SK-N-SH (cell line): Measurements from ENCODE around the gene SIX2. TPM values are rescaled to one million over a fixed set of nuclear protein-coding genes. Genes with fewer than 3 reads are reported as not detected.

ENCODE experiments used
- CTCF ChIA-PET: fragments of 300-600, 350-600 bp; formaldehyde crosslinking; extraction: SDS; loops from one replicate; lab custom pipeline; 2021; lab: Yijun Ruan, JAX
- POLR2A ChIA-PET: fragments of 350-600 bp; sonication (Branson Sonifier 250); formaldehyde crosslinking; extraction: SDS; loops from one replicate; lab custom pipeline; 2020; ENCODE audit warnings: antibody characterized with exemption, inconsistent platforms; lab: Yijun Ruan, JAX
- DNase-seq: peaks from one replicate; pipeline ENCODE4 v3.0.0; 2012
- H2AFZ ChIP-seq: fragments of 200-600 bp; sonication (generic); 2 replicates; pipeline ENCODE4 v1.8.1; 2016; ENCODE audit warnings: antibody characterized with exemption, mild to moderate bottlenecking, low read depth
- H3F3A ChIP-seq: fragments of 200-600 bp; sonication (generic); replicated peaks from 2 replicates; pipeline ENCODE3; 2016; ENCODE audit warnings: antibody characterized with exemption, mild to moderate bottlenecking; ENCODE audit not compliant: insufficient read depth
- H3K27ac ChIP-seq, 2 experiments: fragments of 200-500 bp in 1 of 2; fragments of 200-600 bp in 1 of 2; sonication (Bioruptor generic) in 1 of 2; sonication (generic), shearing (Covaris generic) in 1 of 2; 2 replicates each; pipeline versions ENCODE4 v1.5.1 to v1.6.1; 2014 to 2016; ENCODE audit warnings: low read depth in 2 of 2, inconsistent platforms in 1 of 2, low read length in 1 of 2, mild to moderate bottlenecking in 1 of 2, mixed read lengths in 1 of 2
- H3K27me3 ChIP-seq: fragments of 200-600 bp; sonication (generic), shearing (Covaris generic); 2 replicates; pipeline ENCODE4 v1.6.1; 2016; ENCODE audit warnings: mixed run types; ENCODE audit not compliant: insufficient read depth
- H3K36me3 ChIP-seq, 2 experiments: fragments of 200-500 bp in 1 of 2; fragments of 200-600 bp in 1 of 2; sonication (Bioruptor generic) in 1 of 2; sonication (generic) in 1 of 2; replicated peaks in 1 of 2; 2 replicates each; pipeline versions ENCODE3 to v1.5.1; 2014 to 2016; ENCODE audit warnings: low read length in 1 of 2, mild to moderate bottlenecking in 1 of 2; ENCODE audit not compliant: insufficient read depth in 2 of 2, control insufficient read depth in 1 of 2
- H3K4me1 ChIP-seq, 2 experiments: fragments of 200-500 bp in 1 of 2; fragments of 200-600 bp in 1 of 2; sonication (Bioruptor generic) in 1 of 2; sonication (generic), shearing (Covaris generic) in 1 of 2; 2 replicates each; pipeline versions ENCODE4 v1.5.1 to v1.6.1; 2014 to 2016; ENCODE audit warnings: low read depth in 1 of 2, low read length in 1 of 2, mixed run types in 1 of 2; ENCODE audit not compliant: insufficient read depth in 2 of 2, control insufficient read depth in 1 of 2
- H3K4me2 ChIP-seq: fragments of 200-600 bp; sonication (generic), shearing (Covaris generic); 2 replicates; pipeline ENCODE4 v1.6.1; 2017; ENCODE audit warnings: mixed run types
- H3K4me3 ChIP-seq, 2 experiments: fragments of 200-500 bp in 1 of 2; fragments of 200-600 bp in 1 of 2; sonication (Bioruptor generic) in 1 of 2; sonication (generic), shearing (Covaris generic) in 1 of 2; 2 replicates each; pipeline versions ENCODE4 v1.5.1 to v1.8.1; 2014 to 2016; ENCODE audit warnings: low read depth in 2 of 2, inconsistent platforms in 1 of 2, low read length in 1 of 2, mild to moderate bottlenecking in 1 of 2, mixed read lengths in 1 of 2, moderate library complexity in 1 of 2
- H3K79me2 ChIP-seq: fragments of 200-600 bp; sonication (generic); 2 replicates; pipeline ENCODE4 v1.8.1; 2017; ENCODE audit warnings: mild to moderate bottlenecking; ENCODE audit not compliant: insufficient read depth
- H3K9ac ChIP-seq: fragments of 200-600 bp; sonication (generic); 2 replicates; pipeline ENCODE4 v1.6.1; 2017; ENCODE audit warnings: mixed run types
- H3K9me2 ChIP-seq: fragments of 200-600 bp; sonication (generic); 2 replicates; pipeline ENCODE4 v1.6.1; 2017; ENCODE audit warnings: mixed run types
- H3K9me3 ChIP-seq: fragments of 200-600 bp; sonication (generic); 2 replicates; pipeline ENCODE4 v1.6.1; 2017; ENCODE audit warnings: mixed run types, mild to moderate bottlenecking, moderate library complexity
- H4K20me1 ChIP-seq: fragments of 200-600 bp; sonication (generic); 2 replicates; pipeline ENCODE4 v1.6.1; 2017; ENCODE audit warnings: mild to moderate bottlenecking, mixed run types; ENCODE audit not compliant: insufficient read depth
- CHD2 ChIP-seq: fragments of 150-350 bp; IDR thresholded peaks from 2 replicates; pipeline ENCODE4 v1.6.1; 2018; ENCODE audit warnings: low read length; ENCODE audit not compliant: partially characterized antibody
- CTCF ChIP-seq: fragments of 200-600 bp; sonication (generic); IDR thresholded peaks from 2 replicates; pipeline ENCODE4 v1.6.1; 2017; ENCODE audit warnings: antibody characterized with exemption, mild to moderate bottlenecking, moderate library complexity
- EP300 ChIP-seq, 2 experiments: IDR thresholded peaks; 2 replicates each; pipeline versions ENCODE4 v1.4.0 to v1.6.1; 2012; ENCODE audit warnings: borderline replicate concordance in 1 of 2, low read depth in 1 of 2, low read length in 1 of 2
- FOXJ3 ChIP-seq: sonication (generic); formaldehyde crosslinking; IDR thresholded peaks from 2 replicates; pipeline ENCODE4 v1.5.1; 2020; ENCODE audit warnings: mild to moderate bottlenecking, missing genetic modification reagents
- FOXM1 ChIP-seq: IDR thresholded peaks from 2 replicates; pipeline ENCODE4 v1.4.0; 2012; ENCODE audit warnings: low read depth, mild to moderate bottlenecking
- JUND ChIP-seq: IDR thresholded peaks from 2 replicates; pipeline ENCODE4 v1.4.0; 2012
- MEF2A ChIP-seq: IDR thresholded peaks from 2 replicates; pipeline ENCODE4 v1.4.0; 2012; ENCODE audit warnings: low read depth, borderline replicate concordance
- MXI1 ChIP-seq: IDR thresholded peaks from 2 replicates; pipeline ENCODE4 v1.6.1; 2012; ENCODE audit warnings: mild to moderate bottlenecking, low read depth, low read length, improper control_type of control experiment
- NRF1 ChIP-seq: IDR thresholded peaks from 2 replicates; pipeline ENCODE4 v1.6.1; 2012; ENCODE audit warnings: low read depth, mild to moderate bottlenecking, low read length
- RAD21 ChIP-seq: IDR thresholded peaks from 2 replicates; pipeline ENCODE4 v1.6.1; 2012; ENCODE audit warnings: mild to moderate bottlenecking, low read length
- RCOR1 ChIP-seq: fragments of 150-350 bp; IDR thresholded peaks from 2 replicates; pipeline ENCODE4 v1.6.1; 2017; ENCODE audit warnings: antibody characterized with exemption, low read length
- RFX5 ChIP-seq: IDR thresholded peaks from 2 replicates; pipeline ENCODE4 v1.6.1; 2012; ENCODE audit warnings: mild to moderate bottlenecking, improper control_type of control experiment, low read length
- SIN3A ChIP-seq: IDR thresholded peaks from 2 replicates; pipeline ENCODE4 v1.6.1; 2012; ENCODE audit warnings: low read depth, mild to moderate bottlenecking, low read length, moderate library complexity, borderline replicate concordance
- SMC3 ChIP-seq: IDR thresholded peaks from 2 replicates; pipeline ENCODE4 v1.6.1; 2012; ENCODE audit warnings: low read depth, low read length, improper control_type of control experiment
- TAF1 ChIP-seq: IDR thresholded peaks from 2 replicates; pipeline ENCODE4 v1.6.1; 2012; ENCODE audit warnings: low read depth, mild to moderate bottlenecking, low read length, moderate library complexity, borderline replicate concordance
- TCF12 ChIP-seq: IDR thresholded peaks from 2 replicates; pipeline ENCODE4 v1.4.0; 2012
- WGBS: methylation state at CpG from one replicate; pipeline ENCODE4 v1.1.6; 2017; ENCODE audit warnings: low lambda C conversion rate; 5-methylcytosine and 5-hydroxymethylcytosine counted together
- polyA plus RNA-seq, 3 experiments: library from polyadenylated mRNA; depleted of rRNA; stranded (reverse); fragments of >200 nt; gene quantifications; 2 replicates each; pipeline ENCODE4 v1.2.3, GENCODE V29; 2012
- TF ChIP-seq, protein P1 (sequence below): fragments of 150-350 bp; IDR thresholded peaks from 2 replicates; pipeline ENCODE4 v1.6.1; 2016; ENCODE audit warnings: mild to moderate bottlenecking, low read depth, low read length
- TF ChIP-seq, protein P2 (sequence below): IDR thresholded peaks from 2 replicates; pipeline ENCODE4 v1.6.1; 2012; ENCODE audit warnings: mild to moderate bottlenecking, low read depth, low read length, moderate library complexity
- TF ChIP-seq, protein P3 (sequence below): IDR thresholded peaks from 2 replicates; pipeline ENCODE4 v1.4.0; 2012; ENCODE audit warnings: low read depth
- TF ChIP-seq, protein P4 (sequence below): IDR thresholded peaks from 2 replicates; pipeline ENCODE4; 2012

The SIX2 gene
- polyA plus RNA-seq, 1 of the 3 experiments (the other 2 are of a cell fraction): 0.76 TPM

GRCh38 chr2:44955593-44956392, 53.5 kb downstream of the SIX2 start:
- Histone ChIP-seq H3K27ac (no peak overlapping the region), H3K9me3 (no peaks in the 10 kb centered on the region), H3K36me3 (no peaks in the 10 kb centered on the region), H3K79me2 (no peaks in the 10 kb centered on the region), H3K27me3 (no peaks in the 10 kb centered on the region), H3K4me3 (peak overlapping the region; percentile 38; a peak in 3 of 4 replicates), H4K20me1 (no peaks in the 10 kb centered on the region), H3K9ac (no peak overlapping the region), H3F3A (no peaks in the 10 kb centered on the region), H2AFZ (peak overlapping the region; percentile 72), H3K4me1 (peaks cover 0 to 17% of the 10 kb centered on the region in 2 experiments; a peak in 1 of 4 replicates), H3K9me2 (no peaks in the 10 kb centered on the region), H3K4me2 (peak overlapping the region; percentile 75)
- peak; percentile 94 for DNase-seq
- ChIA-PET POLR2A (interaction anchor here (0.6 to 1.8 kb wide), 9 partner anchors 9 to 912 kb away, joined by 3 to 12 read pairs (median 4); partner anchors contain the start of genes CAMKMT and PREPL), CTCF (interaction anchor here (0.5 to 20.5 kb wide), 129 partner anchors 9 to 1078 kb away, joined by 3 to 581 read pairs (median 4); partner anchors contain the start of genes CAMKMT, LRPPRC and PREPL)
- 23% methylated on average over 26 of the region's 38 CpGs for WGBS
- TF ChIP-seq CTCF: peak; percentile 94
- TF ChIP-seq MXI1: peak; percentile 81
- TF ChIP-seq TCF12: no peak
- TF ChIP-seq RFX5: no peak
- no peak for TF ChIP-seq MEF2A
- TF ChIP-seq TAF1: no peak
- TF ChIP-seq, protein P1, sequence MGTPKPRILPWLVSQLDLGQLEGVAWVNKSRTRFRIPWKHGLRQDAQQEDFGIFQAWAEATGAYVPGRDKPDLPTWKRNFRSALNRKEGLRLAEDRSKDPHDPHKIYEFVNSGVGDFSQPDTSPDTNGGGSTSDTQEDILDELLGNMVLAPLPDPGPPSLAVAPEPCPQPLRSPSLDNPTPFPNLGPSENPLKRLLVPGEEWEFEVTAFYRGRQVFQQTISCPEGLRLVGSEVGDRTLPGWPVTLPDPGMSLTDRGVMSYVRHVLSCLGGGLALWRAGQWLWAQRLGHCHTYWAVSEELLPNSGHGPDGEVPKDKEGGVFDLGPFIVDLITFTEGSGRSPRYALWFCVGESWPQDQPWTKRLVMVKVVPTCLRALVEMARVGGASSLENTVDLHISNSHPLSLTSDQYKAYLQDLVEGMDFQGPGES: 0 out of 2 replicates have a peak, but pooled peaks have one; percentile 9
- no peak for TF ChIP-seq FOXM1
- no peak for TF ChIP-seq JUND
- TF ChIP-seq FOXJ3: peak; percentile 32; the same call in 1 of the 2 replicates
- TF ChIP-seq RCOR1: peak; percentile 28; the same call in 1 of the 2 replicates
- TF ChIP-seq SMC3: peak; percentile 99
- peak; percentile 68 for TF ChIP-seq CHD2
- TF ChIP-seq NRF1: peak; percentile 37; the same call in 1 of the 2 replicates
- TF ChIP-seq, protein P2, sequence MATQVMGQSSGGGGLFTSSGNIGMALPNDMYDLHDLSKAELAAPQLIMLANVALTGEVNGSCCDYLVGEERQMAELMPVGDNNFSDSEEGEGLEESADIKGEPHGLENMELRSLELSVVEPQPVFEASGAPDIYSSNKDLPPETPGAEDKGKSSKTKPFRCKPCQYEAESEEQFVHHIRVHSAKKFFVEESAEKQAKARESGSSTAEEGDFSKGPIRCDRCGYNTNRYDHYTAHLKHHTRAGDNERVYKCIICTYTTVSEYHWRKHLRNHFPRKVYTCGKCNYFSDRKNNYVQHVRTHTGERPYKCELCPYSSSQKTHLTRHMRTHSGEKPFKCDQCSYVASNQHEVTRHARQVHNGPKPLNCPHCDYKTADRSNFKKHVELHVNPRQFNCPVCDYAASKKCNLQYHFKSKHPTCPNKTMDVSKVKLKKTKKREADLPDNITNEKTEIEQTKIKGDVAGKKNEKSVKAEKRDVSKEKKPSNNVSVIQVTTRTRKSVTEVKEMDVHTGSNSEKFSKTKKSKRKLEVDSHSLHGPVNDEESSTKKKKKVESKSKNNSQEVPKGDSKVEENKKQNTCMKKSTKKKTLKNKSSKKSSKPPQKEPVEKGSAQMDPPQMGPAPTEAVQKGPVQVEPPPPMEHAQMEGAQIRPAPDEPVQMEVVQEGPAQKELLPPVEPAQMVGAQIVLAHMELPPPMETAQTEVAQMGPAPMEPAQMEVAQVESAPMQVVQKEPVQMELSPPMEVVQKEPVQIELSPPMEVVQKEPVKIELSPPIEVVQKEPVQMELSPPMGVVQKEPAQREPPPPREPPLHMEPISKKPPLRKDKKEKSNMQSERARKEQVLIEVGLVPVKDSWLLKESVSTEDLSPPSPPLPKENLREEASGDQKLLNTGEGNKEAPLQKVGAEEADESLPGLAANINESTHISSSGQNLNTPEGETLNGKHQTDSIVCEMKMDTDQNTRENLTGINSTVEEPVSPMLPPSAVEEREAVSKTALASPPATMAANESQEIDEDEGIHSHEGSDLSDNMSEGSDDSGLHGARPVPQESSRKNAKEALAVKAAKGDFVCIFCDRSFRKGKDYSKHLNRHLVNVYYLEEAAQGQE: no peak
- no peak for TF ChIP-seq EP300 (IDR thresholded peaks at IDR 0.05; ENCODE audit: borderline replicate concordance in 1 of 2, low read depth in 1 of 2, low read length in 1 of 2)
- TF ChIP-seq, protein P3, sequence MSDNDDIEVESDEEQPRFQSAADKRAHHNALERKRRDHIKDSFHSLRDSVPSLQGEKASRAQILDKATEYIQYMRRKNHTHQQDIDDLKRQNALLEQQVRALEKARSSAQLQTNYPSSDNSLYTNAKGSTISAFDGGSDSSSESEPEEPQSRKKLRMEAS: peak; percentile 68; the same call in 1 of the 2 replicates
- TF ChIP-seq SIN3A: no peak
- TF ChIP-seq RAD21: peak; percentile 99
- TF ChIP-seq, protein P4, sequence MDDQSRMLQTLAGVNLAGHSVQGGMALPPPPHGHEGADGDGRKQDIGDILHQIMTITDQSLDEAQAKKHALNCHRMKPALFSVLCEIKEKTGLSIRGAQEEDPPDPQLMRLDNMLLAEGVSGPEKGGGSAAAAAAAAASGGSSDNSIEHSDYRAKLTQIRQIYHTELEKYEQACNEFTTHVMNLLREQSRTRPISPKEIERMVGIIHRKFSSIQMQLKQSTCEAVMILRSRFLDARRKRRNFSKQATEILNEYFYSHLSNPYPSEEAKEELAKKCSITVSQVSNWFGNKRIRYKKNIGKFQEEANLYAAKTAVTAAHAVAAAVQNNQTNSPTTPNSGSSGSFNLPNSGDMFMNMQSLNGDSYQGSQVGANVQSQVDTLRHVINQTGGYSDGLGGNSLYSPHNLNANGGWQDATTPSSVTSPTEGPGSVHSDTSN: no peak
